Gastroesophageal sphincter (tissue), 3 donors: ENCODE measurements around the gene AMHR2.

Experiments used
- POLR2A ChIP-seq, 2 donors: fragments of 450-650 bp; IDR thresholded peaks; one replicate each; pipeline ENCODE4 v1.6.1; 2017; ENCODE audit warnings: antibody characterized with exemption in 2 of 2, mild to moderate bottlenecking in 2 of 2, moderate library complexity in 1 of 2
- TF ChIP-seq, protein P1 (sequence below), 4 experiments: fragments of 200-600 bp in 2 of 4; fragments of 450-650 bp in 2 of 4; sonication (generic) in 1 of 4; IDR thresholded peaks; one replicate each; pipeline ENCODE4 v1.5.1; 2017 to 2019; ENCODE audit warnings: antibody characterized with exemption in 4 of 4, mild to moderate bottlenecking in 2 of 4, moderate library complexity in 2 of 4

DNA sequence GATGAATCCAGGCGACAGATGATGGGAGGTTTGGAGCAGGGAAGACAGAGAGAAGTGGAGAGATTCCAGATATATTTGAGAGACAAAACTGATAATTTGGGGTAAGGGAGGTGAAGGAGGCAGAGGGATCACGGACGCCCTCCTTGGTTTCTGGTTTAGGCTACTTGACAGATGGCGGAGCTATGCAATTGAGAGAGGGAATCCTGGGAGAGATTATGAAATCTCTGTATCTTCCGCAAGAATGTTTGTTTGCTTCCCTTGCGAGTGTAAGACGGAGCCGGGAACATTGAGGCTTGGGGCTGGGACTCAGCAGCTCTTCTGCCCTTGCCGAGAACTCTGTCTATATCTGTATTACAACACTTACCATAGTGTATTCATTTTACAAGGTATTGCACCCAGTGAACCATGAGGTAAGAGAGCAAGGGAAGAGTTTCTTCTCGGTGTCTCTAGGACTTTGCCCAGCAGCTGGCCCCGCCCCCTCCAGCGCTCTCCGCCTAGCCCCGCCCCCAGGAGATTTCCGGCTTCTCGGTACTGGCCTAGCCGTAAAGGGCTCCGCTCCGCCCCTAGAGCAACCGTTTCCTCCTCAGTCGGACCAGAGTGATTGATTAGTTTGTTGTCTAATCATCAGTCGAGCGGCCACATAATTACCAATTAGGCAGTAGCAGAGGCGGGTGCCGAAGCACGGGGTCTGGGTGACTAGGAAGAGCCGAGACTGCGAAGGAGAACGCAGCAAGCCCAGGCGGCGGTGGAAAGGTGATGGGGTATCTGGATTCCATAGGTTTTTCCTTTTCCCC lies 17.6 kb downstream of the AMHR2 start, which contains the start of gene PRR13:
- TF ChIP-seq, protein P1, sequence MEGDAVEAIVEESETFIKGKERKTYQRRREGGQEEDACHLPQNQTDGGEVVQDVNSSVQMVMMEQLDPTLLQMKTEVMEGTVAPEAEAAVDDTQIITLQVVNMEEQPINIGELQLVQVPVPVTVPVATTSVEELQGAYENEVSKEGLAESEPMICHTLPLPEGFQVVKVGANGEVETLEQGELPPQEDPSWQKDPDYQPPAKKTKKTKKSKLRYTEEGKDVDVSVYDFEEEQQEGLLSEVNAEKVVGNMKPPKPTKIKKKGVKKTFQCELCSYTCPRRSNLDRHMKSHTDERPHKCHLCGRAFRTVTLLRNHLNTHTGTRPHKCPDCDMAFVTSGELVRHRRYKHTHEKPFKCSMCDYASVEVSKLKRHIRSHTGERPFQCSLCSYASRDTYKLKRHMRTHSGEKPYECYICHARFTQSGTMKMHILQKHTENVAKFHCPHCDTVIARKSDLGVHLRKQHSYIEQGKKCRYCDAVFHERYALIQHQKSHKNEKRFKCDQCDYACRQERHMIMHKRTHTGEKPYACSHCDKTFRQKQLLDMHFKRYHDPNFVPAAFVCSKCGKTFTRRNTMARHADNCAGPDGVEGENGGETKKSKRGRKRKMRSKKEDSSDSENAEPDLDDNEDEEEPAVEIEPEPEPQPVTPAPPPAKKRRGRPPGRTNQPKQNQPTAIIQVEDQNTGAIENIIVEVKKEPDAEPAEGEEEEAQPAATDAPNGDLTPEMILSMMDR (IDR thresholded peaks at IDR 0.05): no peak
- peak; percentile 86 to 93 for TF ChIP-seq POLR2A (IDR thresholded peaks at IDR 0.05)
